A673 (cell line): ENCODE results near the gene RAB23.

Source experiments
- EZH2 ChIP-seq: fragments of 200-600 bp; sonication (generic); IDR thresholded peaks from 2 replicates; pipeline ENCODE4 v1.6.1; 2017; ENCODE audit warnings: borderline replicate concordance, low read depth, mild to moderate bottlenecking, mixed read lengths, antibody characterized with exemption, low read length; ENCODE audit not compliant: poor library complexity, severe bottlenecking
- TF ChIP-seq, protein P1 (sequence below): fragments of 300-800, 200-600 bp; sonication (generic); conservative IDR thresholded peaks from 2 replicates; pipeline ENCODE4 v1.5.1; 2017; ENCODE audit warnings: low read depth, mild to moderate bottlenecking, antibody characterized with exemption, low read length, moderate library complexity, mixed read lengths

DNA sequence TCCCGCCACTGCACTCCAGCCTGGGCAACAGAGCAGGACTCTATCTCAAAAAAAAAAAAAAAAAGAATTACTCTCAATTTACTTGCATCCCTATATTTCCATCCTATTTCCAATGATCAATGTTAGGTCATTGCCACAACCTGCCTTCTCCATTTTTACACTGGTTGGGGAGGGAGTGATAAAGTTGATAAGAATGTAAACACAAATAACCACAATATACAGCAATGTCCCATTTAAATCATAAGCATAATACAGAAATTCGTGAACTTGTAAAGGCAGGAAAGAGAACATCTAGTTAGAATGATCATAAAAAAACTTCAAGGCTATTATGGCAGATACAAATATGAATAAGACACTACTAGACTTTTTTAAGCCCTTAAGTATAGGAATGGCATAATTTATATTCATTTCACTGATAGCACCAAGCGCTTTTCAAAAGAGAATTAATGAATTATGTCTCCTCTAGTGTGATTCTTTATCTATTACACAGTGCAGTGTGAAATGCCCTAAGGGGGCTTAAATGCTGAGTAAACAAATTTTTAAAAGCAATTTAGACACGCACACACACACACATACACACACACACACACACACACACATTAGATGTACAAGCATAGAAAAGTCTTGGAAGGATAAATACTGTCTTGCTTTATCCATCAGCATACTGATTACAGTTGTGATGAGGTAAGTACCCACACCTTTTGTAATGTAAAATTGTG is 33.5 kb upstream of the RAB23 start:
- TF ChIP-seq, protein P1, sequence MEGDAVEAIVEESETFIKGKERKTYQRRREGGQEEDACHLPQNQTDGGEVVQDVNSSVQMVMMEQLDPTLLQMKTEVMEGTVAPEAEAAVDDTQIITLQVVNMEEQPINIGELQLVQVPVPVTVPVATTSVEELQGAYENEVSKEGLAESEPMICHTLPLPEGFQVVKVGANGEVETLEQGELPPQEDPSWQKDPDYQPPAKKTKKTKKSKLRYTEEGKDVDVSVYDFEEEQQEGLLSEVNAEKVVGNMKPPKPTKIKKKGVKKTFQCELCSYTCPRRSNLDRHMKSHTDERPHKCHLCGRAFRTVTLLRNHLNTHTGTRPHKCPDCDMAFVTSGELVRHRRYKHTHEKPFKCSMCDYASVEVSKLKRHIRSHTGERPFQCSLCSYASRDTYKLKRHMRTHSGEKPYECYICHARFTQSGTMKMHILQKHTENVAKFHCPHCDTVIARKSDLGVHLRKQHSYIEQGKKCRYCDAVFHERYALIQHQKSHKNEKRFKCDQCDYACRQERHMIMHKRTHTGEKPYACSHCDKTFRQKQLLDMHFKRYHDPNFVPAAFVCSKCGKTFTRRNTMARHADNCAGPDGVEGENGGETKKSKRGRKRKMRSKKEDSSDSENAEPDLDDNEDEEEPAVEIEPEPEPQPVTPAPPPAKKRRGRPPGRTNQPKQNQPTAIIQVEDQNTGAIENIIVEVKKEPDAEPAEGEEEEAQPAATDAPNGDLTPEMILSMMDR = no peak
- TF ChIP-seq EZH2 = no peak
